Stomach (tissue), 4 donors: ENCODE results near the gene PHRF1.

Experiments
- EP300 ChIP-seq: sonication (generic); formaldehyde crosslinking; IDR thresholded peaks from one replicate; pipeline ENCODE4 v1.6.1; 2017; ENCODE audit warnings: antibody characterized with exemption
- POLR2A ChIP-seq, 4 donors: fragments of 450-650 bp; IDR thresholded peaks; one replicate each; pipeline ENCODE4 v1.6.1; 2016; ENCODE audit warnings: antibody characterized with exemption in 4 of 4, control low read depth in 2 of 4, mild to moderate bottlenecking in 1 of 4, moderate library complexity in 1 of 4
- POLR2AphosphoS5 ChIP-seq, 3 donors: sonication (generic); formaldehyde crosslinking; IDR thresholded peaks; one replicate each; pipeline ENCODE4 v1.6.1; 2016; ENCODE audit warnings: antibody characterized with exemption in 3 of 3
- TF ChIP-seq, protein P1 (sequence below), 7 experiments: fragments of 450-650 bp in 4 of 7; fragments of 200-600 bp in 3 of 7; sonication (generic) in 3 of 7; IDR thresholded peaks; one replicate each; pipeline ENCODE4 v1.5.1; 2016 to 2019; ENCODE audit warnings: antibody characterized with exemption in 7 of 7, control low read depth in 2 of 7, mild to moderate bottlenecking in 1 of 7

DNA sequence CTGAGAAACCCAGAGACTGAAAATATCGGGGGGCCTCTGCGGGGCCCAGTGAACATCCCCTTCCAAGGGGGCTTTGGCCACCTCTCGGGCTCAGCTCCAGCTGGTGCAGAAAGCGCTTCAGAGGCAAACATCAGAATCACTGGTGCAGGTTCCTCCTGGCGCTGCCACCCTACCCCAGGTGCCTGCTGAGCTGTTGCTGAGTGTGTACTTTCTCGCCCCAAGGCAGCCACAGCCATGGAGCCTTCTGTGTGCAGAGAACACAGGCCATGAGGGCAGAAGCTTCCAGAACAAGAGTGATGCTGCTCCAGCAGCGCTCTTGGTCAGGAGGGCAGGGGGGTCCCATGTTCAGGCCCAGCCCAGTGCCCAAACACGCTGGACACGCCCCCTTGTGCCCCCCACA lies 67.1 kb downstream of the PHRF1 start:
- TF ChIP-seq, protein P1, sequence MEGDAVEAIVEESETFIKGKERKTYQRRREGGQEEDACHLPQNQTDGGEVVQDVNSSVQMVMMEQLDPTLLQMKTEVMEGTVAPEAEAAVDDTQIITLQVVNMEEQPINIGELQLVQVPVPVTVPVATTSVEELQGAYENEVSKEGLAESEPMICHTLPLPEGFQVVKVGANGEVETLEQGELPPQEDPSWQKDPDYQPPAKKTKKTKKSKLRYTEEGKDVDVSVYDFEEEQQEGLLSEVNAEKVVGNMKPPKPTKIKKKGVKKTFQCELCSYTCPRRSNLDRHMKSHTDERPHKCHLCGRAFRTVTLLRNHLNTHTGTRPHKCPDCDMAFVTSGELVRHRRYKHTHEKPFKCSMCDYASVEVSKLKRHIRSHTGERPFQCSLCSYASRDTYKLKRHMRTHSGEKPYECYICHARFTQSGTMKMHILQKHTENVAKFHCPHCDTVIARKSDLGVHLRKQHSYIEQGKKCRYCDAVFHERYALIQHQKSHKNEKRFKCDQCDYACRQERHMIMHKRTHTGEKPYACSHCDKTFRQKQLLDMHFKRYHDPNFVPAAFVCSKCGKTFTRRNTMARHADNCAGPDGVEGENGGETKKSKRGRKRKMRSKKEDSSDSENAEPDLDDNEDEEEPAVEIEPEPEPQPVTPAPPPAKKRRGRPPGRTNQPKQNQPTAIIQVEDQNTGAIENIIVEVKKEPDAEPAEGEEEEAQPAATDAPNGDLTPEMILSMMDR (IDR thresholded peaks at IDR 0.05) = no peak
- TF ChIP-seq POLR2A (IDR thresholded peaks at IDR 0.05) (no peak), EP300 (no peak), POLR2AphosphoS5 (IDR thresholded peaks at IDR 0.05) (no peak)
